H9 (cell line): ENCODE results near the gene CC2D1A. TPM values are rescaled to one million over a fixed set of nuclear protein-coding genes. Genes with fewer than 3 reads are reported as not detected.
A peak's percentile ranks its signal among the peaks of the same experiment; 100 is the strongest.

Experiments
- DNase-seq: peaks from one replicate; pipeline ENCODE4 v3.0.0-alpha.2; 2017
- H2AFZ ChIP-seq: one replicate; pipeline ENCODE4 v1.6.1; 2013; ENCODE audit warnings: mild to moderate bottlenecking, low read length, control low read depth, moderate library complexity
- H2AK5ac ChIP-seq: 2 replicates; pipeline ENCODE4 v1.6.1; 2013; ENCODE audit warnings: low read length, control low read depth, mixed read lengths; ENCODE audit not compliant: insufficient read length
- H2BK120ac ChIP-seq: one replicate; pipeline ENCODE4 v1.6.1; 2013; ENCODE audit warnings: low read depth, mild to moderate bottlenecking, low read length, control low read depth, inconsistent platforms; ENCODE audit not compliant: poor library complexity, severe bottlenecking
- H2BK12ac ChIP-seq: 2 replicates; pipeline ENCODE4 v1.6.1; 2013; ENCODE audit warnings: low read length, control low read depth, mixed read lengths, low read depth; ENCODE audit not compliant: insufficient read length
- H2BK15ac ChIP-seq: 2 replicates; pipeline ENCODE4 v1.6.1; 2013; ENCODE audit warnings: low read depth, low read length, control low read depth
- H2BK20ac ChIP-seq: one replicate; pipeline ENCODE4 v1.6.1; 2013; ENCODE audit warnings: low read depth, mild to moderate bottlenecking, low read length, control low read depth, inconsistent platforms; ENCODE audit not compliant: poor library complexity, severe bottlenecking
- H2BK5ac ChIP-seq: 2 replicates; pipeline ENCODE4 v1.6.1; 2013; ENCODE audit warnings: low read length, control low read depth, mixed read lengths; ENCODE audit not compliant: insufficient read length
- H3K14ac ChIP-seq: 2 replicates; pipeline ENCODE4 v1.6.1; 2013; ENCODE audit warnings: low read length, control low read depth; ENCODE audit not compliant: insufficient read depth
- H3K18ac ChIP-seq: 2 replicates; pipeline ENCODE4 v1.6.1; 2013; ENCODE audit warnings: low read depth, mild to moderate bottlenecking, mixed read lengths, low read length, control low read depth; ENCODE audit not compliant: insufficient read length
- H3K23ac ChIP-seq: 2 replicates; pipeline ENCODE4 v1.6.1; 2013; ENCODE audit warnings: low read length, control low read depth, mixed read lengths, low read depth; ENCODE audit not compliant: insufficient read length
- H3K23me2 ChIP-seq: 2 replicates; pipeline ENCODE4 v1.6.1; 2013; ENCODE audit warnings: low read depth, mild to moderate bottlenecking, mixed read lengths, low read length, control low read depth; ENCODE audit not compliant: insufficient read length, poor library complexity, severe bottlenecking
- H3K27ac ChIP-seq: 2 replicates; pipeline ENCODE4 v1.5.1; 2013; ENCODE audit warnings: low read length, control low read depth, mixed read lengths, low read depth; ENCODE audit not compliant: insufficient read length
- H3K27me3 ChIP-seq: 2 replicates; pipeline ENCODE4 v1.6.1; 2013; ENCODE audit warnings: low read length, control low read depth, inconsistent platforms; ENCODE audit not compliant: insufficient read depth
- H3K4ac ChIP-seq: 2 replicates; pipeline ENCODE4 v1.6.1; 2013; ENCODE audit warnings: low read depth, mild to moderate bottlenecking, control low read depth, inconsistent platforms, low read length, moderate library complexity
- H3K4me1 ChIP-seq: 2 replicates; pipeline ENCODE4 v1.6.1; 2013; ENCODE audit warnings: low read length, control low read depth, inconsistent platforms; ENCODE audit not compliant: insufficient read depth
- H3K4me2 ChIP-seq: 2 replicates; pipeline ENCODE4 v1.6.1; 2013; ENCODE audit warnings: low read length, control low read depth, mixed read lengths; ENCODE audit not compliant: insufficient read length, insufficient read depth
- H3K56ac ChIP-seq: 2 replicates; pipeline ENCODE4 v1.6.1; 2013; ENCODE audit warnings: low read depth, mild to moderate bottlenecking, mixed read lengths, low read length, control low read depth; ENCODE audit not compliant: insufficient read length
- H3K79me1 ChIP-seq: 2 replicates; pipeline ENCODE4 v1.6.1; 2013; ENCODE audit warnings: low read depth, mild to moderate bottlenecking, moderate library complexity, low read length, control low read depth, inconsistent platforms; ENCODE audit not compliant: insufficient read depth, poor library complexity, severe bottlenecking
- H3K79me2 ChIP-seq: 2 replicates; pipeline ENCODE4 v1.6.1; 2013; ENCODE audit warnings: low read length, control low read depth, inconsistent platforms; ENCODE audit not compliant: insufficient read depth
- H3K9ac ChIP-seq: 2 replicates; pipeline ENCODE4 v1.6.1; 2013; ENCODE audit warnings: low read length, control low read depth, mixed read lengths; ENCODE audit not compliant: insufficient read length; ENCODE audit errors: extremely low read depth
- H3K9me3 ChIP-seq: one replicate; pipeline ENCODE4 v1.6.1; 2013; ENCODE audit warnings: low read depth, low read length, inconsistent platforms; ENCODE audit not compliant: control insufficient read depth
- H3T11ph ChIP-seq: one replicate; pipeline ENCODE4 v1.6.1; 2013; ENCODE audit warnings: mild to moderate bottlenecking, low read length, control low read depth, inconsistent platforms
- H4K20me1 ChIP-seq: one replicate; pipeline ENCODE4 v1.6.1; 2013; ENCODE audit not compliant: control insufficient read depth, insufficient read length, insufficient read depth
- H4K5ac ChIP-seq: 2 replicates; pipeline ENCODE4 v1.6.1; 2013; ENCODE audit warnings: low read depth, mild to moderate bottlenecking, mixed read lengths, low read length, control low read depth; ENCODE audit not compliant: insufficient read length
- H4K8ac ChIP-seq: replicated peaks from 2 replicates; pipeline ENCODE4 v1.6.1; 2013; ENCODE audit warnings: low read length, control low read depth, mixed read lengths, low read depth; ENCODE audit not compliant: insufficient read length
- H4K91ac ChIP-seq: 2 replicates; pipeline ENCODE4 v1.6.1; 2013; ENCODE audit warnings: low read depth, mild to moderate bottlenecking, moderate library complexity, mixed read lengths, low read length, control low read depth; ENCODE audit not compliant: insufficient read length
- H3K27ac Mint-ChIP-seq, 3 experiments: 2 replicates in 2 of 3; 3 replicates in 1 of 3; pipeline ENCODE4 v1.8.0; 2020 to 2021; ENCODE audit warnings: mixed read lengths in 3 of 3, mild to moderate bottlenecking in 1 of 3, moderate library complexity in 1 of 3
- H3K27me3 Mint-ChIP-seq: 2 replicates; pipeline ENCODE4 v1.8.0; 2021; ENCODE audit warnings: low read depth, mild to moderate bottlenecking, moderate library complexity, mixed read lengths
- H3K36me3 Mint-ChIP-seq, 3 experiments: 2 replicates in 2 of 3; 3 replicates in 1 of 3; pipeline ENCODE4 v1.8.0; 2020 to 2021; ENCODE audit warnings: low read depth in 3 of 3, mixed read lengths in 3 of 3; ENCODE audit not compliant: insufficient read depth in 1 of 3
- H3K4me1 Mint-ChIP-seq, 2 experiments: 2 replicates each; pipeline ENCODE4 v1.8.0; 2020; ENCODE audit warnings: mixed read lengths in 2 of 2
- H3K4me3 Mint-ChIP-seq, 2 experiments: 2 replicates in 1 of 2; 3 replicates in 1 of 2; pipeline ENCODE4 v1.8.0; 2020 to 2021; ENCODE audit warnings: mild to moderate bottlenecking in 2 of 2, mixed read lengths in 2 of 2, moderate library complexity in 1 of 2
- H3K9me3 Mint-ChIP-seq, 2 experiments: 2 replicates in 1 of 2; 3 replicates in 1 of 2; pipeline ENCODE4 v1.8.0; 2020; ENCODE audit warnings: mild to moderate bottlenecking in 2 of 2, mixed read lengths in 2 of 2, moderate library complexity in 1 of 2
- WGBS: extraction: QIAGEN DNeasy Blood & Tissue Kit; methylation state at CpG from one replicate; pipeline ENCODE4 v1.1.7; 2013; ENCODE audit warnings: missing lambda C conversion rate, low lambda C conversion rate, mixed read lengths; ENCODE audit not compliant: insufficient read length; ENCODE audit errors: extremely low coverage; 5-methylcytosine and 5-hydroxymethylcytosine counted together
- total RNA-seq: library from RNA; stranded (reverse); gene quantifications from 2 replicates; pipeline ENCODE4 v1.2.1, GENCODE V29; 2021
- TF ChIP-seq, protein P1 (sequence below): fragments of 200-600 bp; sonication (generic); conservative IDR thresholded peaks from 3 replicates; pipeline ENCODE4 v1.8.0; 2021; ENCODE audit warnings: antibody characterized with exemption, mild to moderate bottlenecking

CC2D1A gene
- total RNA-seq, 1 experiment from 2014 or later, result 48.5 TPM

DNA sequence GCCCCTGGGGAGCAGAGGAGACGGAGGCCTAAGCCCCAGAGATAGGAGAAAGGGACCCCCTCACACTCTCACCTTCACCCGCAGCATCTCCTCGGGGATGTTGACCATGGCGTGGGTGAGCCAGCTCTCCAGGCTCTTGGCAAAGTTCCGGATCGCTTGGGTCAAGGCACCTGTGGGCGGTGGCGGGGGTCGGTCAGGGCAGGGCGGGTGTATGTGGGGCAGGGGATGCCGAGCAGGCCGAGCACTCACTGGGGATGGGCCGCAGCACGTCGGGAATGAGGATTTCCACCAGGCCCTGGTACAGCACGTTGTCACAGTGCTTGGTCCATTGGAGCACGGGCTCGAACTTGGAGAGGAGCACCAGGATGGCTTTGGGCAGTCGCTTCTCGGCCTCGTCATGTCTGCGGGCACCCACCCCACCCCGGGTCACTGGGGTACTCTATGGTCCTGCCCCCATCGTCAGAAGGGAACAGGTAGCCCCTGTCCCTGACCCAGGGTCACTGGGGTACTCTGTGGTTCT is 59.4 kb downstream of the CC2D1A start:
- peaks cover 17 to 49% (median 32%) of the 10 kb centered on the region in 3 experiments; a peak in 6 of 7 replicates for H3K36me3 Mint-ChIP-seq
- H4K5ac ChIP-seq, result no peak overlapping the region
- H2BK20ac ChIP-seq, result no peak overlapping the region
- no peaks in the 10 kb centered on the region for H3K79me2 ChIP-seq
- no peak overlapping the region for H2AFZ ChIP-seq
- H3K79me1 ChIP-seq, result no peaks in the 10 kb centered on the region
- H3K9me3 Mint-ChIP-seq, result no peaks in the 10 kb centered on the region
- no CpG with 5 or more reads among the region's 24 CpGs for WGBS
- H2BK15ac ChIP-seq, result no peak overlapping the region
- peak; percentile 17 for DNase-seq
- no peaks in the 10 kb centered on the region for H4K20me1 ChIP-seq
- TF ChIP-seq, protein P1, sequence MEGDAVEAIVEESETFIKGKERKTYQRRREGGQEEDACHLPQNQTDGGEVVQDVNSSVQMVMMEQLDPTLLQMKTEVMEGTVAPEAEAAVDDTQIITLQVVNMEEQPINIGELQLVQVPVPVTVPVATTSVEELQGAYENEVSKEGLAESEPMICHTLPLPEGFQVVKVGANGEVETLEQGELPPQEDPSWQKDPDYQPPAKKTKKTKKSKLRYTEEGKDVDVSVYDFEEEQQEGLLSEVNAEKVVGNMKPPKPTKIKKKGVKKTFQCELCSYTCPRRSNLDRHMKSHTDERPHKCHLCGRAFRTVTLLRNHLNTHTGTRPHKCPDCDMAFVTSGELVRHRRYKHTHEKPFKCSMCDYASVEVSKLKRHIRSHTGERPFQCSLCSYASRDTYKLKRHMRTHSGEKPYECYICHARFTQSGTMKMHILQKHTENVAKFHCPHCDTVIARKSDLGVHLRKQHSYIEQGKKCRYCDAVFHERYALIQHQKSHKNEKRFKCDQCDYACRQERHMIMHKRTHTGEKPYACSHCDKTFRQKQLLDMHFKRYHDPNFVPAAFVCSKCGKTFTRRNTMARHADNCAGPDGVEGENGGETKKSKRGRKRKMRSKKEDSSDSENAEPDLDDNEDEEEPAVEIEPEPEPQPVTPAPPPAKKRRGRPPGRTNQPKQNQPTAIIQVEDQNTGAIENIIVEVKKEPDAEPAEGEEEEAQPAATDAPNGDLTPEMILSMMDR, result no peak
- H3K23me2 ChIP-seq, result no peaks in the 10 kb centered on the region
- H3K18ac ChIP-seq, result no peak overlapping the region
- no peak overlapping the region for H2BK120ac ChIP-seq
- no peak overlapping the region for H3K4me2 ChIP-seq
- no peaks in the 10 kb centered on the region for H3K9me3 ChIP-seq
- no peak overlapping the region for H3K27ac ChIP-seq
- no peak overlapping the region for H3K56ac ChIP-seq
- H3K14ac ChIP-seq, result no peak overlapping the region
- no peak overlapping the region for H2BK12ac ChIP-seq
- no peak overlapping the region for H2BK5ac ChIP-seq
- no peaks in the 10 kb centered on the region for H3K27me3 Mint-ChIP-seq
- no peak overlapping the region for H3T11ph ChIP-seq
- H3K4me3 Mint-ChIP-seq, result no peak overlapping the region
- peaks cover 4 to 6% of the 10 kb centered on the region in 2 experiments; a peak in 3 of 4 replicates for H3K4me1 Mint-ChIP-seq
- no peak overlapping the region for H4K91ac ChIP-seq
- H3K23ac ChIP-seq, result no peak overlapping the region
- no peak overlapping the region for H3K27ac Mint-ChIP-seq
- no peak overlapping the region for H3K4ac ChIP-seq
- no peak overlapping the region for H2AK5ac ChIP-seq
- no peak overlapping the region for H3K9ac ChIP-seq
- H3K27me3 ChIP-seq, result no peaks in the 10 kb centered on the region
- no peak overlapping the region for H4K8ac ChIP-seq
- H3K4me1 ChIP-seq, result no peaks in the 10 kb centered on the region
